HG03159 (cell line): ENCODE measurements around the gene QRFP.

Experiments used
- ATAC-seq: cut with Tn5 transposase; IDR thresholded peaks from one replicate; pipeline ENCODE4 v1.9.1; 2021; ENCODE audit warnings: mild to moderate bottlenecking, moderate library complexity; ENCODE audit not compliant: unreplicated experiment

Gene QRFP

DNA sequence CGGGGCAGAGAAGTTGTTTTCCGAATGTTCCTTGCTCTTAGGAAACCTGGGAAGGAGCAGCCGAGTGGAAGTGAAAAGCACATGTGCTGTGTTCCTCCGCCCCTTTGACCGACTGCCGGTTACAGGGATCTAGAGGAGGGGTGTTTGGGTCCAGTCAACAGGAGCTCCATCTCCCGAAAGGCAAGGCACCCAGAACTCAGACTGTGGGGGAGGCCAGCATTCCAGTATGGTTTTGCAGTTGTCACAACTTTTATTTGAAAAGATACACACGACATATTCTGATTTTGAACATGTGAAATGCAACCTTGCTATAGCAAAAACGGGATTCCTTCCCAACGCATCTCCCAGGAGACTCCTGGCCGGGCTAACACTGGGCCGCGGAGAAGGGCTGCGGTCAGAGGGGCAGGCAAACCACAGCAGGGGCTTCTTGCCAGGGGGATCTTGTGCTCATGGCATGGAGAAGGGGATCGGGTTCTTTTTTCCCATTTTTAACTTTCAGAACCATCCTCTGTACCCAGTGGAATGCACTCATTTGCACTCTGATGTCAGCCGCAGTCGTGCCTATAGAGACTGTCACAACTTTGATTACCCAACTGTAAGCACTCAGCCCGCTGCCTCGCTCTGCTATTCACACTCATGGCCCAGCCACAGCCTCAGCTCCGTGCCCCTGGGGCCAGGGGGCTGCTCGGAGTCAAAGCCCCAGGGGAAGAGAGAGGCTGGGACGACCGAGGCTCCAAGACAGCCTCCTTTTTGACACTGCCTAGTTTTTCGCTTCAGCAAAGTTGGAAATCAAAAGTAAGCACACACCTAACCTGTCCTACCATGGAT is 3.9 kb downstream of the QRFP start:
- ATAC-seq: no peak

DNA sequence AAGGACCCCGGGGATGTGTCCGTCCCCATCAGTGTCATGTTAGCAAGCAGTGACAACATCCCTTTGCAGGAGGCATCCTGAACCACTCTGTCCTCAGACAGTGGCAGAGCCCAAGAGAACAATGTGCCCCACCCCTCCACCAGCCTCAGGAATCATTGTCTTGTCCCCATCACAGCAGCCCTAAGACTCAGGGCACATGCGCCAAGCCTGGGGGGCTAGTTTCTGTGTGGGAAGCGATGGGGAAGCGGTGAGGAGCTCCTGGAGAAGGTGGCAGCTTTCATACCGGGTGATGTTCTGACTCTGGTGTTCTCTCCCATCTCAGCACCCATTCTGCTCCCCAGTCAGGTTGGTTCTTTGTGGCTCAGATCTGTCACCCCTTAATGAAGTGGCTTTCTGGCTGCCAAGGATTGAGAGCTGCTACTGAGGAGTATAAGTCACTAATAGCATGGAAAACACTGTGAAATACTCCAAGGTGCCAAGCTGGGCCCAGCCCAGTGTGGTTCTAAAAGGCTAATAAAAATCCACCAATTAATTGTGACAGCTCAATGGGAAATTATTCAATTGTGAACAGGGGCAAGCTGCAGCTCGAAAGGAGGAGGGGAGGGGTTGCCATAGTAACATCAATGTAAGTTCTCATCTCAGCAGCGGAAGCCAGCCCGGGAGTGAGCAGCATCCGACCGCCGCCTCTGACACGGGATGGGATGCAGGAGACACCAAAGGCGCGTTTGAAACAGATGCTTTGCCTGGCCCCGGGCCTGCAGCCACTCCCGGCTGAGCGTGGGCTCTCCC is 4.7 kb downstream of the QRFP start:
- no peak for ATAC-seq

DNA sequence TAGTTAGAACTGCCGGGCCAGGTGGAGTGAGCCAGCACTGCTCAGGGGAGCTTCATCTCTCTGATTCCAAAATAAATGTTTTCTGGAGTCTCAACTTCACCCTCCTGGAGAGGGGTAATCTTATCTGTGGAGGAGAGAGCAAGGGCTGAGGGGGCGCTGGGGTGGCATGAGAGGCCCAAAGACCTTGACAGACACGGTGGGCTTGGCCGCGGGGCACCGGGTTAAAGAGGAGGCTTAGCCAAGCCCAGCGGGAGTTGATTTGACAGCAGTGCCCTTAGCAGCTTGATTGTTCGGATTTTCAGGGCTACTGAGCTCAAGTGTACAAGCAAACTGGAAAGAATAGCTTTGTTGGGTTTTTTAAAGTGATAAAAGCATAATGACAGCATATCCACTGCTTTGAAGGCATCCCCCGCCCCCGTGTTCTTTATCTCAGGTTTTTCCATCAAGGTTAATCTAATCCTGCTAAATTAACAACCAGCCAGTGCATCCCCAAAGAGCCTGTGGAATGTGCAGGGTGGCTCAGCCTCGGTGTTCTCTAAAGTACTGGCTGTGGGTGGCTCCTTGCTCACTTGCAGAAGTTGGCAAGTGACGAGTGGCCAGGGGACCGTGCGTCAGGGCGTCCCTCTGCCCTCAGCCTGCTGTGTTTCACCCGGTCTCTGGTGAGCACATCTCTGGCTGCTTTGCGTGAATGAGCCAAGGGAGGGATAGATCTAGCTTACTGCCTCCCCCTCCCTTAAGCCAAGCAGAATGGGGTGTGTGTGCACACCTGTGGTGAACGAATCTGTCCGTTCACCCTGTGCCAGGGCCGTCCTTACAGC is 5.5 kb downstream of the QRFP start:
- ATAC-seq: no peak

DNA sequence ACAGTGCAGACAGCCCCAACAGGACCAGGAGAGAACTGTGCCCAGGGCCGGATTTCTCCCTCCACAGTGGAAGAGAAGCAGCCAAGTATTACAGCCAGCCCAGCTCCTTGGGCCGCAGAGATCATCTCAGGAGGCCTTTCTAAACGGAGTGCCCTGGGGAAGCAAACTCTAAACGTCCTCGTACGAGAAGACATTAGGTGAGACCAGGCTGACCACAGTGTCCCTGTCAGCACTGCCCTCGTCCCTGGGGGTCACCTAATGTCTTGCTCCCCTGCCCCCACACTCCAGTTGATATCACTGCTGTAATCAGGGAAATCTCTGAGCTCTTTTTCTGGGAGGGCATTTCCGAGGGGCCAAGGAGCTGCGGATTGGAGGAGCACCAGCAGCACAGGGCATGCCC is 6.5 kb downstream of the QRFP start:
- no peak for ATAC-seq

DNA sequence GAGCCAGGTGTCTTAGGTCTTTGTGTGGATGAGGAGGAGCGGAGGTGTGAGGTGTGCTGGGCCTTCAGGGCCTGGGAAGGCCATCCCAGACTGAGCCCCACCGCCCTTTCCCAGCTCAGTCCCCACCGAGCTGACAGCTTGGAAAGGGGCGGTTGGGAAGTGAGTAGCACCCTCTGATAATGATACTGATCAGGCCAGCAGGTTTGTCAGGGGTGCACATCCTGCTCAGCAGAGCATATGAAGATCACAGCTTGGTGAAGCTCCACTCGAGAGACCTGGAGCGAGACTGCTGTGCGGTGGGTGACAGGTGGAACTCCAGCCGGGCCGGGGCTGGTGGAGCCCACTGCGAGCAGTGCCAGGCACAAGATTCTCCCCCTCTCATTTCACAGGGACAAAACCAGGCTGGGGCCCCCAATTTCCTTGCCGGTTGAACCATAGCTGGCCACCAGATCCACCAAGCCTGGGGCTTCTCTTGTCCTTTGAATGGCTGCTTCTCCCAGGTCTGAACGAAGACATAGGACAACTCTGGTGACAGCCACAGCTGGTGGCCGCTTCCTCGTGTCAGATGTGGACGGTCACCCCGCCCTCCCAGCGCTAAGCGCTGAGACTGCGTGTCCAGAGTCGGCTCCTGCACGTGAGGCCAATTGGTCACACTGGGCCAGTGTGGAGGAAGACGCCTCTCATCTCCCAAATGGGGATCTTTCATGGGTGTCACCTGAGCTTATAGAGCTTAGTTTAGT is 8.3 kb downstream of the QRFP start:
- ATAC-seq: no peak

DNA sequence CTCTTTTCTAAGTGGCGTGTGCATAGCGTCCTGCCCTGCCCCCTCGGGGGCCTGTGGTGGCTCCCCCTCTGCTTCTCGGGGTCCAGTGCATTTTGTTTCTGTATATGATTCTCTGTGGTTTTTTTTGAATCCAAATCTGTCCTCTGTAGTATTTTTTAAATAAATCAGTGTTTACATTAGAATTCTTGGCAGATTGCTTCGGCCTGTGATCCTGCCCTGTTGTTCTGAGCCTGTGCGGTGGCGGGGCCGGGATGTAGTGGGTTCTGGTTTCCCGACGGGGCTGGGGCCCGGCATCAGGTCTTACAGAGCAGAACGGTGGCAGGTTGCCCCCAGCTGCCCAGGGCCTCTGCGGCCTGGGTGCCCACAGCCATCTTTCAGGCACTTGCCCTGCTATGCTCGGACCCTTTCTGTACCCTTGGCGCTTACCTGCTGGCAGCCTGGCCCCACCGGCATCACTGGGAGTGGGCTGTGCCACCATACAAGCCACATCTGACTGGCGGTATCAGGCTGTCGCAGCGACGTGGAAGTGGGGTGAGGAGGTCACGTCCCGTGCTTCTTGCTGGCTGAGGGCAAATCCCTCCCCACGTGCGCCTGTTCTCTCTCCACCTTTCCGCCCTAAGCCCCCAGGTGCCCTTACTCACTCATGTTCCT is 9.0 kb downstream of the QRFP start:
- ATAC-seq: no peak

DNA sequence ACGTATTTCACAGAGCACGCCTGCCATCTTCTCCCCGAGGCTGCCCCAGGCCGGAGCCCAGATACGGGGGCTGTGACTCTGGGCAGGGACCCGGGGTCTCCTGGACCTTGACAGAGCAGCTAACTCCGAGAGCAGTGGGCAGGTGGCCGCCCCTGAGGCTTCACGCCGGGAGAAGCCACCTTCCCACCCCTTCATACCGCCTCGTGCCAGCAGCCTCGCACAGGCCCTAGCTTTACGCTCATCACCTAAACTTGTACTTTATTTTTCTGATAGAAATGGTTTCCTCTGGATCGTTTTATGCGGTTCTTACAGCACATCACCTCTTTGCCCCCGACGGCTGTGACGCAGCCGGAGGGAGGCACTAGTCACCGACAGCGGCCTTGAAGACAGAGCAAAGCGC is 9.6 kb downstream of the QRFP start:
- ATAC-seq: no peak

DNA sequence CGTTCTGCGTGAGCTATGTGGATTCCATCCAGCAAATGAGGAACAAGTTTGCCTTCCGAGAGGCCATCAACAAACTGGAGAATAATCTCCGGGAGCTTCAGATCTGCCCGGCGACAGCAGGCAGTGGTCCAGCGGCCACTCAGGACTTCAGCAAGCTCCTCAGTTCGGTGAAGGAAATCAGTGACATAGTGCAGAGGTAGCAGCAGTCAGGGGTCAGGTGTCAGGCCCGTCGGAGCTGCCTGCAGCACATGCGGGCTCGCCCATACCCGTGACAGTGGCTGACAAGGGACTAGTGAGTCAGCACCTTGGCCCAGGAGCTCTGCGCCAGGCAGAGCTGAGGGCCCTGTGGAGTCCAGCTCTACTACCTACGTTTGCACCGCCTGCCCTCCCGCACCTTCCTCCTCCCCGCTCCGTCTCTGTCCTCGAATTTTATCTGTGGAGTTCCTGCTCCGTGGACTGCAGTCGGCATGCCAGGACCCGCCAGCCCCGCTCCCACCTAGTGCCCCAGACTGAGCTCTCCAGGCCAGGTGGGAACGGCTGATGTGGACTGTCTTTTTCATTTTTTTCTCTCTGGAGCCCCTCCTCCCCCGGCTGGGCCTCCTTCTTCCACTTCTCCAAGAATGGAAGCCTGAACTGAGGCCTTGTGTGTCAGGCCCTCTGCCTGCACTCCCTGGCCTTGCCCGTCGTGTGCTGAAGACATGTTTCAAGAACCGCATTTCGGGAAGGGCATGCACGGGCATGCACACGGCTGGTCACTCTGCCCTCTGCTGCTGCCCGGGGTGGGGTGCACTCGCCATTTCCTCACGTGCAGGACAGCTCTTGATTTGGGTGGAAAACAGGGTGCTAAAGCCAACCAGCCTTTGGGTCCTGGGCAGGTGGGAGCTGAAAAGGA is 10.9 kb downstream of the QRFP start:
- no peak for ATAC-seq

DNA sequence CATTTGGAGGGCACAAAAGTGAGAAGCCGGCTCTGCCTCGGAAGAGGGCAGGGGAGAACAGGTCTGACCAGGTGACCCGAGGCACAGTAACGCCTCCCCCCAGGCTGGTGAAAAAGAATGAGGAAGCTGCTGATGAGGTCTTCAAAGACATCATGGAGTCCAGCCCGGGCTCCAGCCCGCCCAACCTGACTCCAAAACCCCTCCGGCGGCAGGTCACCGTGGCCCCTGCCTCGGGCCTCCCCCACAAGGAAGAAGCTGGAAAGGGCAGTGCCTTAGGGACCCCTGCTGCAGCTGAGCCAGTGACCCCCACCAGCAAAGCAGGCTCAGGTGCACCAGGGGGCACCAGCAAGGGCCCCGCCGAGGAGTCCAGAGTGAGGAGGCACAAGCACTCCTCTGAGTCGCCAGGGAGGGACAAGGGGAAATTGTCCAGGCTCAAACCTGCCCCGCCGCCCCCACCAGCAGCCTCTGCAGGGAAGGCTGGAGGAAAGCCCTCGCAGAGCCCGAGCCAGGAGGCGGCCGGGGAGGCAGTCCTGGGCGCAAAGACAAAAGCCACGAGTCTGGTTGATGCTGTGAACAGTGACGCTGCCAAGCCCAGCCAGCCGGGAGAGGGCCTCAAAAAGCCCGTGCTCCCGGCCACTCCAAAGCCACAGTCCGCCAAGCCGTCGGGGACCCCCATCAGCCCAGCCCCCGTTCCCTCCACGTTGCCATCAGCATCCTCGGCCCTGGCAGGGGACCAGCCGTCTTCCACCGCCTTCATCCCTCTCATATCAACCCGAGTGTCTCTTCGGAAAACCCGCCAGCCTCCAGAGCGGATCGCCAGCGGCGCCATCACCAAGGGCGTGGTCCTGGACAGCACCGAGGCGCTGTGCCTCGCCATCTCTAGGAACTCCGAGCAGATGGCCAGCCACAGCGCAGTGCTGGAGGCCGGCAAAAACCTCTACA is 11.8 kb downstream of the QRFP start:
- no peak for ATAC-seq

DNA sequence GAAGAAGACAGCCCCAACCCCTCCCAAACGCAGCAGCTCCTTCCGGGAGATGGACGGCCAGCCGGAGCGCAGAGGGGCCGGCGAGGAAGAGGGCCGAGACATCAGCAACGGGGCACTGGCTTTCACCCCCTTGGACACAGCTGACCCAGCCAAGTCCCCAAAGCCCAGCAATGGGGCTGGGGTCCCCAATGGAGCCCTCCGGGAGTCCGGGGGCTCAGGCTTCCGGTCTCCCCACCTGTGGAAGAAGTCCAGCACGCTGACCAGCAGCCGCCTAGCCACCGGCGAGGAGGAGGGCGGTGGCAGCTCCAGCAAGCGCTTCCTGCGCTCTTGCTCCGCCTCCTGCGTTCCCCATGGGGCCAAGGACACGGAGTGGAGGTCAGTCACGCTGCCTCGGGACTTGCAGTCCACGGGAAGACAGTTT is 12.5 kb downstream of the QRFP start:
- no peak for ATAC-seq

DNA sequence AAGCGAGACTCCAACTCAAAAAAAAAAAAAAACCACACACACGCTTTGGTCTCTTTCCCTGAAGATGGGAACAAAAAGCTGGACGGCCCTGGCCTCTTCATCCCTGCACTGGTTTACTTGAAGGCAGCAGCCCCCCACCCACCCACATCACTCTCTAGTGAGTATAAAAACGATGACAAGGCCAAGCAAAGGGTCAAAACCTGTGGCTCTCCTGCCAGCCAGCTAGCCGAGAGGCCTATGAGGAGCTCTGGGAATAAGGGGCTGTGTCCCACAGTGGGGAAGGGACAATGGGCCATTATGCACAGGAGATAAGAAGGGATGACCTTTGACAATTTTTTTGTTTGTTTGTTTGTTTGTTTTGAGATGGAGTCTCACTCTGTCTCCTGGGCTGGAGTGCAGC is 13.1 kb downstream of the QRFP start:
- ATAC-seq: no peak

DNA sequence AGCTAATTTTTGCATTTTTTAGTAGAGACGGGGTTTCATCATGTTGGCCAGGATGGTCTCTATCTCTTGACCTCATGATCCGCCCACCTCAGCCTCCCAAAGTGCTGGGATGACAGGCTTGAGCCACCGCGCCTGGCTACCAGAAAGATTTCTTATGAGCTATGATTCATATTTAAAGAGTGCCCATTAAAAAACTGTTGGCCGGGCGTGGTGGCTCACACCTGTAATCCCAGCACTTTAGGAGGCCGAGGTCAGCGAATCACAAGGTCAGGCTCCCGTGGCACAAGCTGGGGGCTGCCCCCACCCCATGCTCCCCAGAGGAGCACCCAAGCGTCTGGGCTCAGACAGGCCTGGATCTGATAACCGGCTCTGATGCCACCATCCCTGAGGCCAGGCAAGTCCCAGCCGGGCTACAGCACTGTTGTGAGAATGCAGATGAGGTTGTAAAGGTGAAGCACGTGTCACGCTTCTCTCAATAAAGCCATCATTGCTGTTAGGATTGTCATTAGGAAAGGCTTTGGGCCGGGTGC is 13.9 kb downstream of the QRFP start:
- no peak for ATAC-seq

DNA sequence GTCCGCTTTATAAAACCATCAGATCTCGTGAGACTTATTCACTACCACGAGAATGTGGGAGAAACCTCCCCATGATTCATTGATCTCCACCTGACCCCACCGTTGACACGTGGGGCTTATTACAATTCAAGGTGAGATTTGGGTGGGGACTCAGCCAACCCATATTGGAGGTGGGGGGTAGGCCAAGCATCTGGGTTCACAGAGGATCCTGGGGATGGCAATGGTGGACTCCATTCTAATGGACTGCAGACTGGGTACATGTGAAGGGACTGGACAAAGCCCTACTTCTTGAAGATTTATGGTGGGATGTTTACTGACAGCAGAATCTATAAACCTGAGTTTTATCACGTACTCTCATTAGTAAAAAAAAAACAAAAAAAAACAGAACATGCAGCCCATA is 15.1 kb downstream of the QRFP start:
- ATAC-seq: no peak

DNA sequence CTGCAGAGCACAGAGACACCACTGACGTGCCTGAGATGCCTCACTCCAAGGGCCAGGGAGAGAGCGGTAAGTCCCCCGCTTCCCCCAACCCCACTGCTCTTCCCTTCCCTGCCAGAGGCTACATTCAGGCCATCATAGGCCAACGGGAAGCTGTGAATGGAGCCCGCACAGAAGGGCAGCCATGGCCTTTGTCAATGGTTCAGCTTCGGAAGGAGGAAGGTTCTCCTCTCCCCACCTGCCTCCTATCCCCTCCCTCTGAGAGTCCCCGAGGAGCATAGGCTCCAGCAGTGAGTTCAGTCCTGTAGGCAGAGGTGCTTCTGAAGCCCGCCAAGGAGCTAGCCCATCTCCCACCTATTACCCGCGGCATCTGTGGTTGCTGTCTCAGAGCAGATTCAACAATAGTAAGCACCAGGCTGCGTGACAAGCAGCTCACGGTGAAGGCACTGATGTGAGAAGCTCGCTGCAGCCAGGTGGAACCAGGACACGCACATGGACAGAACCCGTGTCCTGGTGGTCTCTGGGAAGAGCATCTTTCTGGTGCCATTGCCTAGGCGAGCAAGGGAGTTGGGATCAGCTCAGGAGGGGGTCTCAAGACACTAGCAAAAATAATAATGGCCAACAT is 15.9 kb downstream of the QRFP start:
- no peak for ATAC-seq

DNA sequence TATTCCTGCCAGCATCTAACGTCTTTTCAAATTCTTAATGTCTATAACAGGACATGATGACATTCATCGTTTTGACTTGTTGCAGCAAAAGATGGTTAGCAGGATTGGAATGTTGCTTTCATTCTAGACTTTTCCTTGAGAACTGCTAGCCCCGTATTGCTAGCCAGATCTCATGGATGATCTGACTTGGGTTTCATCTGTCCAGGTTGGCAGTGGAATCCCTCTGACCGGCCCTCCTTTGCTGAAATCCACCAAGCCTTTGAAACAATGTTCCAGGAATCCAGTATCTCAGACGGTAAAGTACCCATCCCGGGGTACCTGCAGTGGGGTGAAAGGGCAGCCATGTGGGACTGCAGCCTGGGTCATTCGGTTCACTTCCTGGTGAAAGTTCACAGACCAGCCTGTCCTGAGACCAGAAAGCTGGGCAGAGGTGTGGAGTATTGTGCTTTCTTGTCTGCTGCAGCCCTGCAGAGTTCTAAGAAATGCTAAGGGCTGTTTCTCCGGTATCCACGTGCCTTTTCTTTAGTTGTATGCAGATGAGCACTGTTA is 16.7 kb downstream of the QRFP start:
- no peak for ATAC-seq

DNA sequence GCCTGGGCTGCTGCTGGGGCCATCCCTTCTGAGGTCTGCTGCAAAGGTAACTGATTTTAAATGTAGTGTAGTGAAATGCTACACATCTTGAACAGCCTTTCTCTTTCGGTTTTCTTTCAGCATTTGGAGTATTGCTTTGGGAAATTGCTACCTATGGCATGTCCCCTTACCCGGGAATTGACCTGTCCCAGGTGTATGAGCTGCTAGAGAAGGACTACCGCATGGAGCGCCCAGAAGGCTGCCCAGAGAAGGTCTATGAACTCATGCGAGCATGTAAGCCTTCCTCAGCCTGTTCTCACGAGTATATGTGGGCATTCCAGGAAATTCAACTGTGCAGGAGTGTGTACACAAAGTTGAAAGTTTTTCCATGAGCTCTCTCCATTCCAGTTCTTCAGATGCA is 18.3 kb downstream of the QRFP start:
- ATAC-seq: no peak

DNA sequence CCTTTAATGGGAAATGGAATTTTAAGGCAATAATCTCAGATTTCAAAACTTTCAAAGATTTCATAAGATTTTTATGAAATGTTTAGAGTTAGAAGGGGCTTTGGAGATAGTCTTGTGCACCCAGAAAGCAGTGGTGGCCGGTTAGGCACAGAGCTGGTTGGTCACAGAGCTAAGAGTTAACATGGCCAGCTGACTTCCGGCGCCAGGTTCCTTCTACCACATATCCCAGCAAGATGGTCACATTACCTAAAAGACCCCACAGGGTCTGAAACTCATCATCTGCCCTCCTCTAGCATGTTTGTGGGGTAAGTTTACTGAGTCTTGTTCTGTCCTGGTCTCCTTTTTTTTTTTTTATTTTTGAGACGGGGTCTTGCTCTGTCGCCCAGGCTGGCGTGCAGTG is 19.3 kb downstream of the QRFP start:
- no peak for ATAC-seq
